Neuronal stem cell (in vitro differentiated cells): Measurements from ENCODE around the gene LMTK3.
A peak's percentile ranks its signal among the peaks of the same experiment; 100 is the strongest.

Source experiments
- DNase-seq: peaks from one replicate; pipeline ENCODE4 v3.0.0-alpha.2; 2013; ENCODE audit warnings: low spot score
- H2AFZ ChIP-seq: one replicate; pipeline ENCODE4 v1.6.1; 2013; ENCODE audit warnings: mild to moderate bottlenecking, low read length, inconsistent platforms
- H2AK5ac ChIP-seq: 2 replicates; pipeline ENCODE4 v1.6.1; 2013; ENCODE audit warnings: low read depth, mild to moderate bottlenecking, inconsistent platforms, low read length, moderate library complexity, mixed read lengths
- H2BK120ac ChIP-seq: 2 replicates; pipeline ENCODE4 v1.6.1; 2013; ENCODE audit warnings: low read depth, mild to moderate bottlenecking, inconsistent platforms, low read length, moderate library complexity, mixed read lengths
- H2BK12ac ChIP-seq: one replicate; pipeline ENCODE4 v1.6.1; 2013; ENCODE audit warnings: low read length, inconsistent platforms
- H2BK15ac ChIP-seq: 2 replicates; pipeline ENCODE4 v1.6.1; 2013; ENCODE audit warnings: mild to moderate bottlenecking, low read length, inconsistent platforms, mixed read lengths
- H2BK5ac ChIP-seq: one replicate; pipeline ENCODE4 v1.6.1; 2013; ENCODE audit warnings: inconsistent platforms, mild to moderate bottlenecking, low read length, moderate library complexity
- H3K14ac ChIP-seq: one replicate; pipeline ENCODE4 v1.6.1; 2013; ENCODE audit warnings: low read length, inconsistent platforms
- H3K18ac ChIP-seq: 2 replicates; pipeline ENCODE4 v1.6.1; 2013; ENCODE audit warnings: low read length, inconsistent platforms
- H3K23ac ChIP-seq: 2 replicates; pipeline ENCODE4 v1.6.1; 2013; ENCODE audit warnings: low read depth, mild to moderate bottlenecking, mixed read lengths, low read length, inconsistent platforms; ENCODE audit not compliant: poor library complexity
- H3K27ac ChIP-seq: replicated peaks from 3 replicates; pipeline ENCODE4 v1.5.1; 2013; ENCODE audit warnings: low read length, inconsistent platforms
- H3K27me3 ChIP-seq, 3 experiments: 2 replicates each; pipeline ENCODE4 v1.6.1; 2013; ENCODE audit warnings: low read length in 3 of 3, mild to moderate bottlenecking in 2 of 3, inconsistent platforms in 1 of 3, low read depth in 1 of 3, mixed read lengths in 1 of 3, moderate library complexity in 1 of 3; ENCODE audit not compliant: control insufficient read depth in 3 of 3, insufficient read depth in 3 of 3
- H3K36me3 ChIP-seq, 2 donors: replicated peaks in 1 of 2; 2 replicates each; pipeline ENCODE4 v1.6.1; 2013; ENCODE audit warnings: low read length in 2 of 2; ENCODE audit not compliant: control insufficient read depth in 2 of 2, insufficient read depth in 2 of 2
- H3K4ac ChIP-seq: 2 replicates; pipeline ENCODE4 v1.6.1; 2013; ENCODE audit warnings: inconsistent platforms, mild to moderate bottlenecking, low read length, moderate library complexity
- H3K4me1 ChIP-seq, 2 donors: 1 replicate in 1 of 2; 2 replicates in 1 of 2; pipeline ENCODE4 v1.6.1; 2013; ENCODE audit warnings: low read length in 2 of 2, low read depth in 1 of 2; ENCODE audit not compliant: control insufficient read depth in 2 of 2, insufficient read depth in 1 of 2
- H3K4me2 ChIP-seq: one replicate; pipeline ENCODE4 v1.6.1; 2013; ENCODE audit warnings: mild to moderate bottlenecking, low read length, inconsistent platforms; ENCODE audit not compliant: insufficient read depth, poor library complexity, severe bottlenecking
- H3K4me3 ChIP-seq, 2 donors: 2 replicates each; pipeline ENCODE4 v1.5.1; 2013; ENCODE audit warnings: low read length in 2 of 2, mild to moderate bottlenecking in 2 of 2, inconsistent platforms in 1 of 2, moderate library complexity in 1 of 2
- H3K79me1 ChIP-seq: one replicate; pipeline ENCODE4 v1.6.1; 2013; ENCODE audit warnings: low read depth, mild to moderate bottlenecking, inconsistent platforms, low read length, moderate library complexity
- H3K9ac ChIP-seq: one replicate; pipeline ENCODE4 v1.6.1; 2013; ENCODE audit warnings: mild to moderate bottlenecking, low read depth, low read length, inconsistent platforms; ENCODE audit not compliant: poor library complexity
- H3K9me3 ChIP-seq, 2 donors: replicated peaks in 1 of 2; 2 replicates each; pipeline versions ENCODE3 to v1.6.1; 2013; ENCODE audit warnings: low read length in 2 of 2, mild to moderate bottlenecking in 2 of 2, inconsistent platforms in 1 of 2, low read depth in 1 of 2, mixed read lengths in 1 of 2, moderate library complexity in 1 of 2; ENCODE audit not compliant: control insufficient read depth in 2 of 2, insufficient read depth in 1 of 2
- H4K8ac ChIP-seq: one replicate; pipeline ENCODE4 v1.6.1; 2013; ENCODE audit warnings: low read depth, mild to moderate bottlenecking, inconsistent platforms, low read length, moderate library complexity
- H4K91ac ChIP-seq: one replicate; pipeline ENCODE4 v1.6.1; 2013; ENCODE audit warnings: low read length, low read depth, mild to moderate bottlenecking, inconsistent platforms; ENCODE audit not compliant: poor library complexity
- WGBS, 2 donors: extraction: QIAGEN DNeasy Blood & Tissue Kit; methylation state at CpG; one replicate each; pipeline ENCODE4 v1.1.7; 2013; ENCODE audit warnings: missing lambda C conversion rate in 2 of 2, mixed read lengths in 1 of 2; ENCODE audit not compliant: insufficient read length in 2 of 2, insufficient replicate concordance in 1 of 2; ENCODE audit errors: extremely low coverage in 2 of 2; 5-methylcytosine and 5-hydroxymethylcytosine counted together

Gene LMTK3

DNA sequence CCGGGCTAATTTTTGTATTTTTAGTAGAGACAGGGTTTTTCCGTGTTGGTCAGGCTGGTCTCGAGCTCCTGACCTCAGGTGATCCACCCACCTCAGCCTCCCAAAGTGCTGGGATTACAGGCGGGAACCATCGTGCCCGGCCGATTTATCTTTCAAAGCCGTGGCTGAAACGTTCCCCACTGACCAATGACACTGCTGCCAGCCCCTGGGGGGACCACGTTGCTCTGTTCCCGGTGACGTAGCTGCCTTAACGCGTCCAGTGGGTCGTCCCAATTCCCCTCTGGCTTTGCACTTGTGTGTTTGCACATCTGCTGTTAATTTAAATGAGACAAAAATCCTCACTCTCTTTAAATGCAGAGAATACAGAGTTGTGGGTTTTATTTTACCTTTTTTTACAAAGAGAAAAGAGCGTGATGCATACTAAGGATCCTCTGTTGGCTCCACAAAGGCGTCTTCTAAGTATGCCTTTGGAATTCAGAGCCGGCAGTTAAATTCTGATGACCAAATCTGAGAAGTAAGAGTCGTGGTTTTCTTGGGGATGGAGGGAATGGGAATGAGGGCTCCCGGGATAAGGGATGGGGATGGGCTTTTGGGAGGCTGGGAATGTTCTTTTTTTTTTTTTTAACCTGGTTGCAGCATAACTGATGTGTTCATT is 18.6 kb upstream of the LMTK3 start:
- no peak overlapping the region for H3K4me2 ChIP-seq
- H3K4me3 ChIP-seq: no peak overlapping the region
- H2BK15ac ChIP-seq: no peak overlapping the region
- no peak overlapping the region for H3K18ac ChIP-seq
- no peak overlapping the region for H3K23ac ChIP-seq
- no peak overlapping the region for H2BK5ac ChIP-seq
- H2AFZ ChIP-seq: peak overlapping the region; percentile 19
- no peak overlapping the region for H2BK12ac ChIP-seq
- H3K27ac ChIP-seq: no peak overlapping the region
- DNase-seq: no peak
- H3K36me3 ChIP-seq: no peaks in the 10 kb centered on the region
- H4K8ac ChIP-seq: no peak overlapping the region
- no peak overlapping the region for H2AK5ac ChIP-seq
- WGBS, 2 donors: no CpG with 5 or more reads among the region's 20 CpGs
- peaks cover 2 to 6% of the 10 kb centered on the region in 2 donors for H3K9me3 ChIP-seq
- H4K91ac ChIP-seq: no peak overlapping the region
- no peaks in the 10 kb centered on the region for H3K4me1 ChIP-seq
- H3K4ac ChIP-seq: no peak overlapping the region
- H3K27me3 ChIP-seq: no peaks in the 10 kb centered on the region
- H3K14ac ChIP-seq: no peak overlapping the region
- H2BK120ac ChIP-seq: no peak overlapping the region
- no peaks in the 10 kb centered on the region for H3K79me1 ChIP-seq
- H3K9ac ChIP-seq: no peak overlapping the region

DNA sequence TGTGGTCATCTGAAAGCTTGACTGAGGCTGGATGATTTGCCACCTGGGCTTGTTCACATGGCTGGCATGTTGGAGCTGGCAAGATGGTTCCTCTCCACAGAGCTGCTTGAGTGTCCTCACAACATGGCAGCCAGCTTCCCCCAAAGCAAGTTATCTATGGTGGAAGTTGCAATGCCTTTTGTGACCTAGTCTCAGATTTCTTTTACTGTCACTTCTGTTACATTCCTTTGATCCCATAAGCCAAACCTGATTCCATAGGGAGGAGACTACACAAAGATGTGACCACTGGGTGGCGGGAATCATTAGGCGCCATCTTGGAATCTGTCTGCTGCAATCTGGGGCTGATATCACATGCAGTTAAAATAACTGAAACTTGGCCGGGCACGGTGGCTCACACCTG is 17.5 kb upstream of the LMTK3 start:
- H3K14ac ChIP-seq: no peak overlapping the region
- no peak overlapping the region for H3K4me2 ChIP-seq
- no peak overlapping the region for H3K18ac ChIP-seq
- H2AFZ ChIP-seq: no peak overlapping the region
- H2BK120ac ChIP-seq: no peak overlapping the region
- DNase-seq: no peak
- no peaks in the 10 kb centered on the region for H3K27me3 ChIP-seq
- no peak overlapping the region for H3K23ac ChIP-seq
- peaks cover 3 to 6% of the 10 kb centered on the region in 2 donors for H3K9me3 ChIP-seq
- no peaks in the 10 kb centered on the region for H3K4me1 ChIP-seq
- WGBS, 2 donors: no CpG with 5 or more reads among the region's 4 CpGs
- H4K8ac ChIP-seq: no peak overlapping the region
- H2BK5ac ChIP-seq: no peak overlapping the region
- H4K91ac ChIP-seq: no peak overlapping the region
- no peak overlapping the region for H2BK15ac ChIP-seq
- no peak overlapping the region for H2BK12ac ChIP-seq
- no peaks in the 10 kb centered on the region for H3K79me1 ChIP-seq
- no peak overlapping the region for H3K4ac ChIP-seq
- no peak overlapping the region for H2AK5ac ChIP-seq
- no peak overlapping the region for H3K27ac ChIP-seq
- H3K9ac ChIP-seq: no peak overlapping the region
- H3K36me3 ChIP-seq: no peaks in the 10 kb centered on the region
- H3K4me3 ChIP-seq: no peak overlapping the region

DNA sequence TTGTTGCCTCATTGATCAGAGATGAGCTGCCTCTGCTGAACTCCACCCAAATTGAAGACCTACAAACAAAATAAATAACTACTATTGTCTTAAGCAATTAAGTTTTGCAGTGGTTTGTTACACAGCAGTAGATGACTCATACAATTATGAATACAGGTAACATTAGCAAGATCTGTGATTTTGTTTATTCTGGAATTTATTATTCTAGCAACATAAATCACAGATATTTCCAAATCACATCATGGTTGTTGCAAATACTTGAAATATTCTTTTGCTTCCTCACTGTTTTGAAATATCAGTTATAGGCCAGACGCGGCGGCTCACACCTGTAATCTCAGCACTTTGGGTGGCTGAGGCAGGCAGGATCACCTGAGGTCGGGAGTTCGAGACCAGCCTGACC is 13.1 kb upstream of the LMTK3 start:
- Histone ChIP-seq H3K14ac (no peak overlapping the region), H2BK120ac (no peak overlapping the region), H3K4ac (no peak overlapping the region), H3K27me3 (no peaks in the 10 kb centered on the region), H2BK12ac (no peak overlapping the region), H3K4me2 (no peak overlapping the region), H3K79me1 (no peaks in the 10 kb centered on the region), H3K9me3 (peaks cover 3 to 6% of the 10 kb centered on the region in 2 donors), H3K9ac (no peak overlapping the region), H2AFZ (no peak overlapping the region), H3K23ac (no peak overlapping the region), H3K27ac (no peak overlapping the region), H2BK5ac (no peak overlapping the region), H2BK15ac (no peak overlapping the region), H3K18ac (no peak overlapping the region), H3K36me3 (no peaks in the 10 kb centered on the region), H3K4me3 (no peak overlapping the region), H4K8ac (no peak overlapping the region), H3K4me1 (no peaks in the 10 kb centered on the region), H4K91ac (no peak overlapping the region), H2AK5ac (no peak overlapping the region)
- DNase-seq: no peak
- WGBS, 2 donors: no CpG with 5 or more reads among the region's 5 CpGs

DNA sequence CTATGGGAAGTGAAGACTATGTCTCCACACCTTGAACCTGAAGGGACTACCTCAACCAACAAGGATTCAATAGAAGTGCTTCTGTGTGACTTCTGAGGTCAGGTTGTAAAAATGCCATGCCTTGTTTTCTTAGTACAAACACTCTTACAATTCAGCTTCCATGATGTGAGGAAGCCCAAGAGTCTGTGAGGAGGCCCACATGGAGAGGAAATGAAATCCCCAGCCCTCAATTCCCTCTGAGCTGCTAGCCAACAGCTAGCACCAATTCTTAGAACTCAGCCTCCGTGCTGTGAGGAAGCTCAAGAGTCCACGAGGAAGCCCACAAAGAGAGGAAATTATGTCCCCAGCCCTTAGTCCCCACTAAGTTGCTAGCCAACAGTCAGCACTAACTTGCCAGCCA is 12.6 kb upstream of the LMTK3 start:
- no peak overlapping the region for H2BK5ac ChIP-seq
- no peak overlapping the region for H3K4ac ChIP-seq
- no peak overlapping the region for H3K27ac ChIP-seq
- H3K4me1 ChIP-seq: no peaks in the 10 kb centered on the region
- no peaks in the 10 kb centered on the region for H3K27me3 ChIP-seq
- no peak overlapping the region for H2BK120ac ChIP-seq
- H4K91ac ChIP-seq: no peak overlapping the region
- peaks cover 3 to 4% of the 10 kb centered on the region in 2 donors for H3K9me3 ChIP-seq
- H2AFZ ChIP-seq: no peak overlapping the region
- H3K4me2 ChIP-seq: no peak overlapping the region
- no peak for DNase-seq
- no peak overlapping the region for H3K18ac ChIP-seq
- no CpG with 5 or more reads among the region's 2 CpGs for WGBS, 2 donors
- H2AK5ac ChIP-seq: no peak overlapping the region
- H3K4me3 ChIP-seq: no peak overlapping the region
- H3K14ac ChIP-seq: no peak overlapping the region
- no peak overlapping the region for H4K8ac ChIP-seq
- H3K23ac ChIP-seq: no peak overlapping the region
- no peak overlapping the region for H2BK12ac ChIP-seq
- no peak overlapping the region for H2BK15ac ChIP-seq
- H3K9ac ChIP-seq: no peak overlapping the region
- no peaks in the 10 kb centered on the region for H3K36me3 ChIP-seq
- H3K79me1 ChIP-seq: no peaks in the 10 kb centered on the region
